A549 (cell line): ENCODE measurements around the gene EID1. TPM values are rescaled to one million over a fixed set of nuclear protein-coding genes. Genes with fewer than 3 reads are reported as not detected.

Experiments
- ATAC-seq, 2 experiments: fragments of 200-7000 bp in 1 of 2; fragments of >200 bp in 1 of 2; cut with Nextera tagmentation in 1 of 2; cut with Tn5 transposase in 1 of 2; 3 replicates each; pipeline versions ENCODE4 v1.8.0 to v1.9.1; 2018 to 2020; ENCODE audit warnings: mild to moderate bottlenecking in 1 of 2, moderate library complexity in 1 of 2
- CTCF ChIA-PET: fragments of 300-600 bp; sonication (Branson Sonifier 250); formaldehyde crosslinking; extraction: SDS; loops from one replicate; lab custom pipeline; 2021; ENCODE audit warnings: antibody characterized with exemption, inconsistent platforms; lab: Yijun Ruan, JAX
- POLR2A ChIA-PET: fragments of 350-600 bp; formaldehyde crosslinking; extraction: SDS; loops from one replicate; lab custom pipeline; 2021; ENCODE audit warnings: antibody characterized with exemption, inconsistent platforms; lab: Yijun Ruan, JAX
- DNase-seq, 2 experiments: peaks; one replicate each; pipeline versions ENCODE4 v3.0.0 to v3.0.0-alpha.2; 2011 to 2016; ENCODE audit warnings: low read depth in 1 of 2, low spot score in 1 of 2
- FAIRE-seq: peaks from 2 replicates; lab custom pipeline; 2011; peaks lifted over from hg19 to GRCh38; lab: Jason Lieb, UNC
- H3K27ac ChIP-seq, 2 experiments: fragments of >200 bp; sonication (Bioruptor Twin); formaldehyde crosslinking; 3 replicates each; pipeline ENCODE4 v1.5.1; 2016 to 2017
- H3K4me1 ChIP-seq: fragments of >200 bp; sonication (Bioruptor Twin); formaldehyde crosslinking; 3 replicates; pipeline ENCODE4 v1.6.1; 2016
- H3K4me2 ChIP-seq: fragments of >200 bp; sonication (Bioruptor Twin); formaldehyde crosslinking; 3 replicates; pipeline ENCODE4 v1.6.1; 2016
- H3K4me3 ChIP-seq: fragments of >200 bp; sonication (Bioruptor Twin); formaldehyde crosslinking; 3 replicates; pipeline ENCODE4 v1.5.1; 2016
- H3K9me3 ChIP-seq: fragments of >200 bp; sonication (Bioruptor Twin); formaldehyde crosslinking; 3 replicates; pipeline ENCODE4 v1.6.1; 2016
- CBX2 ChIP-seq: fragments of 200-600 bp; sonication (generic); IDR thresholded peaks from 2 replicates; pipeline ENCODE4 v1.6.1; 2016; ENCODE audit warnings: low read depth, mild to moderate bottlenecking, borderline replicate concordance
- CBX8 ChIP-seq: fragments of 200-600 bp; sonication (generic); IDR thresholded peaks from 2 replicates; pipeline ENCODE4 v1.6.1; 2016
- CEBPB ChIP-seq, 2 experiments: fragments of >200 bp in 1 of 2; sonication (Bioruptor Twin) in 1 of 2; formaldehyde crosslinking in 1 of 2; IDR thresholded peaks; 2 replicates each; pipeline ENCODE4 v1.6.1; 2012 to 2016
- CHD2 ChIP-seq: fragments of 150-350 bp; IDR thresholded peaks from 2 replicates; pipeline ENCODE4 v1.6.1; 2014; ENCODE audit warnings: low read length; ENCODE audit not compliant: partially characterized antibody
- CTCF ChIP-seq: fragments of >200 bp; sonication (Bioruptor Twin); formaldehyde crosslinking; IDR thresholded peaks from 3 replicates; pipeline ENCODE4 v1.5.1; 2016
- EHMT2 ChIP-seq: fragments of 200-600 bp; sonication (generic); IDR thresholded peaks from 2 replicates; pipeline ENCODE4 v1.6.1; 2016; ENCODE audit warnings: antibody characterized with exemption, low read depth, mild to moderate bottlenecking, moderate library complexity
- MAZ ChIP-seq: fragments of 150-350 bp; IDR thresholded peaks from 2 replicates; pipeline ENCODE4 v1.6.1; 2014; ENCODE audit warnings: antibody characterized with exemption, low read depth, low read length, borderline replicate concordance
- NR3C1 ChIP-seq: fragments of >200 bp; sonication (Bioruptor Twin); formaldehyde crosslinking; IDR thresholded peaks from 3 replicates; pipeline ENCODE4 v1.6.1; 2017
- PBX3 ChIP-seq: IDR thresholded peaks from 2 replicates; pipeline ENCODE4 v1.6.1; 2012
- POLR2AphosphoS2 ChIP-seq: conservative IDR thresholded peaks from 2 replicates; pipeline ENCODE4 v1.6.1; 2012; ENCODE audit warnings: low read length, improper control_type of control experiment, inconsistent platforms
- RAD21 ChIP-seq, 2 experiments: fragments of >200 bp in 1 of 2; sonication (Bioruptor Twin) in 1 of 2; formaldehyde crosslinking in 1 of 2; IDR thresholded peaks in 1 of 2; conservative IDR thresholded peaks in 1 of 2; 2 replicates in 1 of 2; 3 replicates in 1 of 2; pipeline ENCODE4 v1.6.1; 2012 to 2018; ENCODE audit warnings: inconsistent platforms in 1 of 2
- RCOR1 ChIP-seq: fragments of 150-350 bp; IDR thresholded peaks from 2 replicates; pipeline ENCODE4 v1.6.1; 2014; ENCODE audit warnings: antibody characterized with exemption, low read length, low read depth
- RFX5 ChIP-seq: fragments of 450-650 bp; IDR thresholded peaks from 2 replicates; pipeline ENCODE4 v1.7.1; 2014; ENCODE audit warnings: antibody characterized with exemption, mild to moderate bottlenecking, moderate library complexity
- RNF2 ChIP-seq: fragments of 200-600 bp; sonication (generic); IDR thresholded peaks from 2 replicates; pipeline ENCODE4 v1.6.1; 2016; ENCODE audit warnings: low read depth, mild to moderate bottlenecking, antibody characterized with exemption, moderate library complexity, borderline replicate concordance
- SREBF2 ChIP-seq: fragments of 450-650 bp; IDR thresholded peaks from 2 replicates; pipeline ENCODE4 v1.6.1; 2014; ENCODE audit warnings: mild to moderate bottlenecking, moderate library complexity
- USF2 ChIP-seq: fragments of 450-650 bp; IDR thresholded peaks from 2 replicates; pipeline ENCODE4 v1.6.1; 2014; ENCODE audit warnings: antibody characterized with exemption
- ZC3H11A ChIP-seq: fragments of 450-650 bp; IDR thresholded peaks from 2 replicates; pipeline ENCODE4 v1.6.1; 2014; ENCODE audit warnings: antibody characterized with exemption, mild to moderate bottlenecking
- ZNF302 ChIP-seq: fragments of 250-450 bp; sonication (Bioruptor Pico); IDR thresholded peaks from 2 replicates; pipeline ENCODE4 v1.9.0; 2021; ENCODE audit warnings: inconsistent platforms, mild to moderate bottlenecking, moderate library complexity
- WGBS: methylation state at CpG from one replicate; pipeline ENCODE4 v1.1.6; 2017; ENCODE audit errors: missing lambda C conversion rate; 5-methylcytosine and 5-hydroxymethylcytosine counted together
- polyA plus RNA-seq, 4 experiments: library from polyadenylated mRNA; depleted of rRNA in 3 of 4; stranded (reverse); fragments of >200 nt; fragmentation: RNase III in 1 of 4; extraction: RNeasy Plus Mini Kit Qiagen cat#74134 plus additional on column Dnase treatment in 1 of 4; gene quantifications; 2 replicates in 3 of 4; 3 replicates in 1 of 4; pipeline ENCODE4 v1.2.3, GENCODE V29; 2011 to 2017

Gene EID1
- polyA plus RNA-seq, 2 of the 4 experiments (the other 2 are of a cell fraction) = 125 to 182 TPM

- Histone ChIP-seq H3K9me3 (no peaks in the 10 kb centered on the region), H3K4me1 (peaks cover 6% of the 10 kb centered on the region; the same call in 1 of the 3 replicates), H3K27ac (no peak overlapping the region), H3K4me3 (no peak overlapping the region), H3K4me2 (no peak overlapping the region)
- TF ChIP-seq SREBF2 (no peak), RFX5 (no peak), CTCF (no peak), RAD21 (conservative IDR thresholded peaks at IDR 0.05 in 1 of 2, IDR thresholded peaks at IDR 0.05 in 1 of 2) (no peak)
- no peak for DNase-seq
- ATAC-seq = no peak
- FAIRE-seq = no peak
- ChIA-PET CTCF (interaction anchor here (2.1 kb wide), 1 partner anchor 10 kb away, joined by 4 read pairs; no protein-coding TSS in a partner anchor), POLR2A (no interaction called here)
- WGBS = 66% methylated on average over 3 of the region's 3 CpGs
These were observed 15.4 kb downstream of the EID1 start for GRCh38 chr15:48893311-48893710.

GRCh38 chr15:48896869-48897814 lies 19.2 kb downstream of the EID1 start:
- H3K4me1 ChIP-seq = no peaks in the 10 kb centered on the region
- no peak overlapping the region for H3K27ac ChIP-seq
- no peaks in the 10 kb centered on the region for H3K9me3 ChIP-seq
- ChIA-PET CTCF (interaction anchor here (0.6 kb wide), 1 partner anchor 77 kb away, joined by 3 read pairs; no protein-coding TSS in a partner anchor), POLR2A (no interaction called here)
- no peak for ATAC-seq
- no peak overlapping the region for H3K4me2 ChIP-seq
- no peak overlapping the region for H3K4me3 ChIP-seq
- no peak for DNase-seq
- no peak for FAIRE-seq
- TF ChIP-seq POLR2AphosphoS2 (no peak), CBX8 (no peak), RCOR1 (no peak), USF2 (no peak), RAD21 (conservative IDR thresholded peaks at IDR 0.05 in 1 of 2, IDR thresholded peaks at IDR 0.05 in 1 of 2) (no peak), RFX5 (no peak), CHD2 (no peak), ZC3H11A (no peak), NR3C1 (no peak), CEBPB (IDR thresholded peaks at IDR 0.05) (no peak), ZNF302 (no peak), MAZ (no peak)
- 70% methylated on average over 13 of the region's 13 CpGs for WGBS

- no peak overlapping the region for H3K4me3 ChIP-seq
- ChIA-PET CTCF (interaction anchor here (1.0 kb wide), 1 partner anchor 17 kb away, joined by 3 read pairs; no protein-coding TSS in a partner anchor), POLR2A (no interaction called here)
- FAIRE-seq (no peak), ATAC-seq (no peak), DNase-seq (no peak)
- H3K27ac ChIP-seq = no peak overlapping the region
- H3K9me3 ChIP-seq = no peaks in the 10 kb centered on the region
- H3K4me1 ChIP-seq = no peaks in the 10 kb centered on the region
- WGBS = 71% methylated on average over 4 of the region's 4 CpGs
- TF ChIP-seq MAZ (no peak), PBX3 (no peak), EHMT2 (no peak), RNF2 (no peak), CBX2 (no peak)
- no peak overlapping the region for H3K4me2 ChIP-seq
These were observed 20.1 kb downstream of the EID1 start for GRCh38 chr15:48898032-48898431.
